OCI-LY1 (cell line): Measurements from ENCODE around the gene MAGEA10.
"Not testable (repeated sequence)": the region's sequence is repeated elsewhere in the genome, so short reads cannot be mapped to it uniquely, and the experiment has no call there.

ENCODE experiments used
- H2AFZ ChIP-seq: fragments of 200-600 bp; sonication (generic), shearing (Covaris generic); 2 replicates; pipeline ENCODE4 v1.6.0; 2014; ENCODE audit warnings: antibody characterized with exemption, mild to moderate bottlenecking, low read length
- H3F3A ChIP-seq: fragments of 200-600 bp; sonication (generic), shearing (Covaris generic); 2 replicates; pipeline ENCODE4 v1.6.0; 2014; ENCODE audit warnings: mild to moderate bottlenecking, antibody characterized with exemption, low read length, moderate library complexity; ENCODE audit not compliant: insufficient read depth
- H3K27ac ChIP-seq: fragments of 200-600 bp; sonication (generic); 2 replicates; pipeline ENCODE4 v1.5.1; 2014; ENCODE audit warnings: low read length, mixed run types, mild to moderate bottlenecking, low read depth; ENCODE audit not compliant: poor library complexity, severe bottlenecking
- H3K27me3 ChIP-seq: fragments of 200-600 bp; sonication (generic); 2 replicates; pipeline ENCODE4 v1.6.0; 2014; ENCODE audit warnings: antibody characterized with exemption, mild to moderate bottlenecking, low read length, moderate library complexity; ENCODE audit not compliant: insufficient read depth
- H3K36me3 ChIP-seq: fragments of 200-600 bp; sonication (generic); 2 replicates; pipeline ENCODE4 v1.6.1; 2014; ENCODE audit warnings: mild to moderate bottlenecking, antibody characterized with exemption, low read length, moderate library complexity, mixed read lengths; ENCODE audit not compliant: insufficient read depth
- H3K4me1 ChIP-seq: fragments of 200-600 bp; sonication (generic); 2 replicates; pipeline ENCODE4 v1.5.1; 2014; ENCODE audit warnings: mild to moderate bottlenecking, low read length, moderate library complexity; ENCODE audit not compliant: insufficient read depth, severe bottlenecking
- H3K4me2 ChIP-seq: fragments of 200-600 bp; sonication (generic), shearing (Covaris generic); 2 replicates; pipeline ENCODE4 v1.6.1; 2014; ENCODE audit warnings: low read length
- H3K4me3 ChIP-seq: fragments of 200-600 bp; sonication (generic); 2 replicates; pipeline ENCODE4 v1.5.1; 2014; ENCODE audit warnings: low read length, low read depth, mild to moderate bottlenecking, mixed read lengths; ENCODE audit not compliant: poor library complexity, severe bottlenecking
- H3K79me2 ChIP-seq: fragments of 200-600 bp; shearing (Covaris generic); 2 replicates; pipeline ENCODE4 v1.6.1; 2016; ENCODE audit warnings: mixed run types, low read length, mixed read lengths; ENCODE audit not compliant: insufficient read depth
- H3K9ac ChIP-seq: fragments of 200-600 bp; sonication (generic), shearing (Covaris generic); 2 replicates; pipeline ENCODE4 v1.6.1; 2014; ENCODE audit warnings: mild to moderate bottlenecking, low read length, mixed read lengths
- H3K9me2 ChIP-seq: fragments of 200-600 bp; sonication (generic), shearing (Covaris generic); 2 replicates; pipeline ENCODE4 v1.6.1; 2014; ENCODE audit warnings: low read depth, mild to moderate bottlenecking, low read length, mixed read lengths
- H3K9me3 ChIP-seq: fragments of 200-600 bp; shearing (Covaris generic); 2 replicates; pipeline ENCODE4 v1.6.1; 2014; ENCODE audit warnings: low read length, mixed read lengths
- H4K20me1 ChIP-seq: fragments of 200-600 bp; sonication (generic), shearing (Covaris generic); 2 replicates; pipeline ENCODE4 v1.6.0; 2016; ENCODE audit warnings: mild to moderate bottlenecking, low read length; ENCODE audit not compliant: insufficient read depth
- EZH2 ChIP-seq: fragments of 200-600 bp; sonication (generic), shearing (Covaris generic); IDR thresholded peaks from 2 replicates; pipeline ENCODE4 v1.8.0; 2017; ENCODE audit warnings: borderline replicate concordance, mixed run types, mild to moderate bottlenecking, antibody characterized with exemption, low read length, moderate library complexity, mixed read lengths
- TF ChIP-seq, protein P1 (sequence below): fragments of 200-600 bp; sonication (generic), shearing (Covaris generic); IDR thresholded peaks from 2 replicates; pipeline ENCODE4 v1.5.1; 2017; ENCODE audit warnings: mild to moderate bottlenecking, antibody characterized with exemption, low read length, moderate library complexity, mixed read lengths

Gene MAGEA10

GRCh38 chrX:152138388-152138784 is at the start of gene MAGEA10:
Gene MAGEA10, minus strand, starts transcription at chrX:152138577. Its CDS starts 2,957 bp downstream, at chrX:152135620.
- H3K36me3 ChIP-seq: no peaks in the 10 kb centered on the region
- no peaks in the 10 kb centered on the region for H3K4me1 ChIP-seq
- no peak for TF ChIP-seq EZH2
- TF ChIP-seq, protein P1, sequence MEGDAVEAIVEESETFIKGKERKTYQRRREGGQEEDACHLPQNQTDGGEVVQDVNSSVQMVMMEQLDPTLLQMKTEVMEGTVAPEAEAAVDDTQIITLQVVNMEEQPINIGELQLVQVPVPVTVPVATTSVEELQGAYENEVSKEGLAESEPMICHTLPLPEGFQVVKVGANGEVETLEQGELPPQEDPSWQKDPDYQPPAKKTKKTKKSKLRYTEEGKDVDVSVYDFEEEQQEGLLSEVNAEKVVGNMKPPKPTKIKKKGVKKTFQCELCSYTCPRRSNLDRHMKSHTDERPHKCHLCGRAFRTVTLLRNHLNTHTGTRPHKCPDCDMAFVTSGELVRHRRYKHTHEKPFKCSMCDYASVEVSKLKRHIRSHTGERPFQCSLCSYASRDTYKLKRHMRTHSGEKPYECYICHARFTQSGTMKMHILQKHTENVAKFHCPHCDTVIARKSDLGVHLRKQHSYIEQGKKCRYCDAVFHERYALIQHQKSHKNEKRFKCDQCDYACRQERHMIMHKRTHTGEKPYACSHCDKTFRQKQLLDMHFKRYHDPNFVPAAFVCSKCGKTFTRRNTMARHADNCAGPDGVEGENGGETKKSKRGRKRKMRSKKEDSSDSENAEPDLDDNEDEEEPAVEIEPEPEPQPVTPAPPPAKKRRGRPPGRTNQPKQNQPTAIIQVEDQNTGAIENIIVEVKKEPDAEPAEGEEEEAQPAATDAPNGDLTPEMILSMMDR: no peak
- H3K4me3 ChIP-seq: no peak within 1 kb of the TSS
- H3K4me2 ChIP-seq: no peak within 1 kb of the TSS
- H3K79me2 ChIP-seq: no peaks in the 10 kb centered on the region
- H2AFZ ChIP-seq: no peak within 1 kb of the TSS
- no peaks in the 10 kb centered on the region for H3K9me2 ChIP-seq
- no peaks in the 10 kb centered on the region for H3K9me3 ChIP-seq
- no peaks in the 10 kb centered on the region for H4K20me1 ChIP-seq
- no peak within 1 kb of the TSS for H3K27ac ChIP-seq
- H3F3A ChIP-seq: no peaks in the 10 kb centered on the region
- no peak within 1 kb of the TSS for H3K9ac ChIP-seq
- H3K27me3 ChIP-seq: no peaks in the 10 kb centered on the region

- Histone ChIP-seq H3K4me1 (no peaks in the 10 kb centered on the region), H3K4me2 (no peak overlapping the region), H3K4me3 (no peak overlapping the region), H3K9ac (no peak overlapping the region), H2AFZ (no peak overlapping the region), H4K20me1 (no peaks in the 10 kb centered on the region), H3K27ac (no peak overlapping the region), H3K36me3 (no peaks in the 10 kb centered on the region), H3K27me3 (no peaks in the 10 kb centered on the region), H3K79me2 (no peaks in the 10 kb centered on the region), H3K9me3 (no peaks in the 10 kb centered on the region), H3K9me2 (no peaks in the 10 kb centered on the region), H3F3A (no peaks in the 10 kb centered on the region)
- TF ChIP-seq EZH2: no peak
- TF ChIP-seq, protein P1: no peak
Measured at GRCh38 chrX:152177497-152178269, 39.3 kb upstream of the MAGEA10 start.

DNA sequence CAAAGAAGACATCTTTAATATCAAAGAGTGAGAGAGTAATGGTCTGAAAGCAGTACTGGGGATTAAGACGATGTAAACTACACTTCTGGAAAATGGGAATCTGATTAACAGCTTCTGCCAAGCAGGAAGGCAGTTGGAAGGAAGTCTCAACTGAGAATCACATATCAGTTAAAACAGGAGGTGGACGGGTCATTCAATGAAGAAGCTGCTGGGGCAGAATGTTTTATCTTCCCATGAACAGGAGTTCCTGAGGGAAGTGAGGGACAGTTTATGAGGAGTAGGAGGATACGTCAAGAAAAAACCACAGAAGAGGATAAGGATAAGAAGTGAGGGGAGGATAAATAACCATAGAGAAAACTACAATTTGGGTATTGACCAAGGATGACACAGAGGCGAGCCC is 38.7 kb upstream of the MAGEA10 start:
- TF ChIP-seq EZH2: no peak
- TF ChIP-seq, protein P1: no peak
- Histone ChIP-seq H3K27me3 (no peaks in the 10 kb centered on the region), H2AFZ (no peak overlapping the region), H3K4me1 (no peaks in the 10 kb centered on the region), H3F3A (no peaks in the 10 kb centered on the region), H3K9me3 (no peaks in the 10 kb centered on the region), H3K36me3 (no peaks in the 10 kb centered on the region), H3K79me2 (no peaks in the 10 kb centered on the region), H3K9me2 (no peaks in the 10 kb centered on the region), H3K4me2 (no peak overlapping the region), H3K27ac (no peak overlapping the region), H3K4me3 (no peak overlapping the region), H4K20me1 (no peaks in the 10 kb centered on the region), H3K9ac (no peak overlapping the region)

GRCh38 chrX:152175892-152176291 is 37.5 kb upstream of the MAGEA10 start:
- H3K79me2 ChIP-seq, H3K27me3 ChIP-seq, H3K27ac ChIP-seq, H4K20me1 ChIP-seq, H3K36me3 ChIP-seq, H2AFZ ChIP-seq, H3K9me3 ChIP-seq, H3K4me1 ChIP-seq, H3K9me2 ChIP-seq, H3K4me3 ChIP-seq, H3F3A ChIP-seq, H3K9ac ChIP-seq, H3K4me2 ChIP-seq: not testable (repeated sequence)

DNA sequence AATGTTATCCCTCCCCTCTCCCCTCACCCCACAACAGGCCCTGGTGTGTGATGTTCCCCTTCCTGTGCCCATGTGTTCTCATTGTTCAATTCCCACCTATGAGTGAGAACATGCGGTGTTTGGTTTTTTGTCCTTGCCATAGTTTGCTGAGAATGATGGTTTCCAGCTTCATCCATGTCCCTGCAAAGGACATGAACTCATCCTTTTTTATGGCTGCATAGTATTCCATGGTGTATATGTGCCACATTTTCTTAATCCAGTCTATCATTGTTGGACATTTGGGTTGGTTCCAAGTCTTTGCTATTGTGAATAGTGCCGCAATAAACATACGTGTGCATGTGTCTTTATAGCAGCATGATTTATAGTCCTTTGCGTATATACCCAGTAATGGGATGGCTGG is 35.5 kb upstream of the MAGEA10 start:
- not testable (repeated sequence) for H3K36me3 ChIP-seq, H4K20me1 ChIP-seq, H3K4me2 ChIP-seq, H3K27me3 ChIP-seq, H3K9me2 ChIP-seq, H3K4me1 ChIP-seq, H2AFZ ChIP-seq, H3K9me3 ChIP-seq, H3K27ac ChIP-seq, H3K4me3 ChIP-seq, H3K79me2 ChIP-seq, H3K9ac ChIP-seq, H3F3A ChIP-seq
